ENCODE results near the gene TBXAS1. TPM values are rescaled to one million over a fixed set of nuclear protein-coding genes. Genes with fewer than 3 reads are reported as not detected.

The TBXAS1 gene
- total RNA-seq, 1 donor from 2014 or later, result 1.3 TPM

GRCh38 chr7:139822855-139823254 lies 6.2 kb upstream of the TBXAS1 start:
- Mint-ChIP-seq H3K4me3 (ENCODE audit: unreplicated experiment) (no peak overlapping the region), H3K9me3 (ENCODE audit: unreplicated experiment) (no peaks in the 10 kb centered on the region), H3K27ac (ENCODE audit: unreplicated experiment) (no peak overlapping the region), H3K4me1 (ENCODE audit: unreplicated experiment) (no peaks in the 10 kb centered on the region), H3K27me3 (ENCODE audit: unreplicated experiment) (no peaks in the 10 kb centered on the region), H3K36me3 (ENCODE audit: low read depth, unreplicated experiment) (no peaks in the 10 kb centered on the region)
- TF ChIP-seq CTCF (IDR thresholded peaks at IDR 0.05; ENCODE audit: unreplicated experiment), result no peak
- no peak for DNase-seq (ENCODE audit: low spot score)

- Mint-ChIP-seq H3K4me1 (ENCODE audit: unreplicated experiment) (peaks cover under 1% of the 10 kb centered on the region), H3K36me3 (ENCODE audit: low read depth, unreplicated experiment) (no peaks in the 10 kb centered on the region), H3K27ac (ENCODE audit: unreplicated experiment) (no peak overlapping the region), H3K27me3 (ENCODE audit: unreplicated experiment) (no peaks in the 10 kb centered on the region), H3K4me3 (ENCODE audit: unreplicated experiment) (no peak overlapping the region), H3K9me3 (ENCODE audit: unreplicated experiment) (no peaks in the 10 kb centered on the region)
- DNase-seq (ENCODE audit: low spot score), result no peak
- no peak for TF ChIP-seq CTCF (IDR thresholded peaks at IDR 0.05; ENCODE audit: unreplicated experiment)
These were observed 5.0 kb upstream of the TBXAS1 start for GRCh38 chr7:139823959-139824521.

- no peaks in the 10 kb centered on the region for H3K36me3 Mint-ChIP-seq (ENCODE audit: low read depth, unreplicated experiment)
- H3K9me3 Mint-ChIP-seq (ENCODE audit: unreplicated experiment), result no peaks in the 10 kb centered on the region
- H3K27me3 Mint-ChIP-seq (ENCODE audit: unreplicated experiment), result no peaks in the 10 kb centered on the region
- no peak overlapping the region for H3K27ac Mint-ChIP-seq (ENCODE audit: unreplicated experiment)
- H3K4me3 Mint-ChIP-seq (ENCODE audit: unreplicated experiment), result no peak overlapping the region
- H3K4me1 Mint-ChIP-seq (ENCODE audit: unreplicated experiment), result peaks cover 12% of the 10 kb centered on the region
- no peak for DNase-seq (ENCODE audit: low spot score)
- TF ChIP-seq CTCF (IDR thresholded peaks at IDR 0.05; ENCODE audit: unreplicated experiment), result no peak
These were observed 3.3 kb upstream of the TBXAS1 start for GRCh38 chr7:139825666-139826290.

- Mint-ChIP-seq H3K9me3 (ENCODE audit: unreplicated experiment) (no peaks in the 10 kb centered on the region), H3K27ac (ENCODE audit: unreplicated experiment) (no peak overlapping the region), H3K36me3 (ENCODE audit: low read depth, unreplicated experiment) (no peaks in the 10 kb centered on the region)
These were observed 2.0 kb upstream of the TBXAS1 start for GRCh38 chr7:139827042-139827441.

More at GRCh38 chr7:139827042-139827441, 2.0 kb upstream of the TBXAS1 start:
- Mint-ChIP-seq H3K4me1 (ENCODE audit: unreplicated experiment) (peaks cover 19% of the 10 kb centered on the region), H3K4me3 (ENCODE audit: unreplicated experiment) (no peak overlapping the region), H3K27me3 (ENCODE audit: unreplicated experiment) (no peaks in the 10 kb centered on the region)
- no peak for TF ChIP-seq CTCF (IDR thresholded peaks at IDR 0.05; ENCODE audit: unreplicated experiment)
- no peak for DNase-seq (ENCODE audit: low spot score)
